Middle frontal gyrus (tissue), 1 donor: ENCODE measurements around the gene CFAP61.
"Not testable (repeated sequence)": the region's sequence is repeated elsewhere in the genome, so short reads cannot be mapped to it uniquely, and the experiment has no call there.

Experiments used
- DNase-seq: peaks from one replicate; pipeline ENCODE4 v3.0.0-alpha.2; 2015; ENCODE audit warnings: low spot score; ENCODE audit errors: extremely low spot score

The CFAP61 gene

GRCh38 chr20:20321134-20321533 is 268.8 kb downstream of the CFAP61 start:
- DNase-seq, result no peak

- DNase-seq, result no peak
Measured at GRCh38 chr20:20321917-20322316, 269.6 kb downstream of the CFAP61 start.

- no peak for DNase-seq
Measured at GRCh38 chr20:20322912-20323311, 270.6 kb downstream of the CFAP61 start.

GRCh38 chr20:20327746-20328145 is 275.4 kb downstream of the CFAP61 start:
- DNase-seq, result no peak

- no peak for DNase-seq
Measured at GRCh38 chr20:20329564-20329963, 277.2 kb downstream of the CFAP61 start.

- DNase-seq, result no peak
Measured at GRCh38 chr20:20331156-20331555, 278.8 kb downstream of the CFAP61 start.

- DNase-seq, result no peak
Measured at GRCh38 chr20:20331817-20332216, 279.5 kb downstream of the CFAP61 start.

GRCh38 chr20:20333866-20334265 is 281.5 kb downstream of the CFAP61 start:
- no peak for DNase-seq

- no peak for DNase-seq
Measured at GRCh38 chr20:20334489-20334888, 282.2 kb downstream of the CFAP61 start.

GRCh38 chr20:20338133-20338730 is 285.9 kb downstream of the CFAP61 start:
- DNase-seq, result peak; percentile 54

- DNase-seq, result no peak
Measured at GRCh38 chr20:20340443-20340842, 288.1 kb downstream of the CFAP61 start.

GRCh38 chr20:20341371-20341770 is 289.0 kb downstream of the CFAP61 start:
- no peak for DNase-seq

GRCh38 chr20:20342066-20342465 is 289.7 kb downstream of the CFAP61 start:
- DNase-seq, result no peak

- no peak for DNase-seq
Measured at GRCh38 chr20:20343932-20344331, 291.6 kb downstream of the CFAP61 start.

GRCh38 chr20:20344476-20344875 is 292.1 kb downstream of the CFAP61 start:
- DNase-seq, result no peak

GRCh38 chr20:20353576-20353975 is 301.2 kb downstream of the CFAP61 start:
- no peak for DNase-seq

- not testable (repeated sequence) for DNase-seq
Measured at GRCh38 chr20:20355503-20355902, 303.2 kb downstream of the CFAP61 start.

- DNase-seq, result no peak
Measured at GRCh38 chr20:20358801-20359200, 306.5 kb downstream of the CFAP61 start.

GRCh38 chr20:20359628-20360027 is 307.3 kb downstream of the CFAP61 start:
- DNase-seq, result no peak

GRCh38 chr20:20360464-20360863 is 308.1 kb downstream of the CFAP61 start:
- DNase-seq, result no peak

- no peak for DNase-seq
Measured at GRCh38 chr20:20362774-20363433, 310.6 kb downstream of the CFAP61 start.

- no peak for DNase-seq
Measured at GRCh38 chr20:20363434-20363798, 311.1 kb downstream of the CFAP61 start.
